Measurements from ENCODE around the gene HSP90AA1. TPM values are rescaled to one million over a fixed set of nuclear protein-coding genes. Genes with fewer than 3 reads are reported as not detected.

HSP90AA1 gene
- total RNA-seq, 4 donors from 2014 or later: 224 to 950 (median 420) TPM

DNA sequence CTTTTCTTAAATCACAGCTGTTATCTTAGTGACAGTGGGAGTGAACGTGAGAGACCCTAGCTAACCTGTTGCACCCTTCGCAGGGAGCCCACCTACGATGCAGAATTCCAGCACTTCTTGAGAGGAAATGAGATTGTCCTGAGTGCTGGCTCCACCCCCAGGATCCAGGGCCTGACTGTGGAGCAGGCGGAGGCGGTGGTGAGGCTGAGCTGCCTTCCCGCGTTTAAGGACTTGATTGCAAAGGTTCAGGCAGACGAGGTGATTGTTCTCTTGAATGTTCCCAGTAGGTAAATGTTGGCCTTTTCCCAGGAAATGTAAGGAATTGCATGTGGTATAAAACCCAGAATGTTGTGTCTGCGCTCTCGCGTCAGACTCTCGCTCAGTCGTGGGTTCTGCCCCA is 46.7 kb downstream of the HSP90AA1 start:
- H3K36me3 ChIP-seq: peaks cover 69 to 100% (median 83%) of the 10 kb centered on the region in 3 donors
- no peak overlapping the region for H3K4me3 ChIP-seq
- intact Hi-C loops (cut with DNase I): no loop called here
- TF ChIP-seq CTCF (IDR thresholded peaks at IDR 0.05) (no peak), POLR2A (IDR thresholded peaks at IDR 0.05) (no peak)
- H3K27ac ChIP-seq: no peak overlapping the region
- no peaks in the 10 kb centered on the region for H3K9me3 ChIP-seq
- no peak for DNase-seq
- H3K4me1 ChIP-seq: no peaks in the 10 kb centered on the region
- no peaks in the 10 kb centered on the region for H3K27me3 ChIP-seq
- 93 to 97% methylated on average over 13 of the region's 13 CpGs for WGBS, 2 donors

- Histone ChIP-seq H3K4me1 (no peaks in the 10 kb centered on the region), H3K9me3 (no peaks in the 10 kb centered on the region), H3K27me3 (no peaks in the 10 kb centered on the region), H3K4me3 (no peak overlapping the region), H3K27ac (no peak overlapping the region), H3K36me3 (peaks cover 66 to 100% (median 85%) of the 10 kb centered on the region in 3 donors)
- 89 to 93% methylated on average over 14 to 16 of the region's 16 CpGs for WGBS, 2 donors
- intact Hi-C loops (cut with DNase I): no loop called here
- DNase-seq: no peak
- TF ChIP-seq CTCF (IDR thresholded peaks at IDR 0.05): no peak
- no peak for TF ChIP-seq POLR2A (IDR thresholded peaks at IDR 0.05)
Measured at GRCh38 chr14:102039157-102039556, 47.7 kb downstream of the HSP90AA1 start.

GRCh38 chr14:102037686-102038085 is 49.2 kb downstream of the HSP90AA1 start:
- Histone ChIP-seq H3K9me3 (no peaks in the 10 kb centered on the region), H3K4me1 (no peaks in the 10 kb centered on the region), H3K36me3 (peaks cover 72 to 100% (median 85%) of the 10 kb centered on the region in 3 donors), H3K4me3 (no peak overlapping the region), H3K27ac (no peak overlapping the region), H3K27me3 (no peaks in the 10 kb centered on the region)
- no peak for DNase-seq
- intact Hi-C loops (cut with DNase I): no loop called here
- TF ChIP-seq POLR2A (IDR thresholded peaks at IDR 0.05) (no peak), CTCF (IDR thresholded peaks at IDR 0.05) (no peak)
- WGBS, 2 donors: 57 to 64% methylated on average over 1 of the region's 1 CpG

DNA sequence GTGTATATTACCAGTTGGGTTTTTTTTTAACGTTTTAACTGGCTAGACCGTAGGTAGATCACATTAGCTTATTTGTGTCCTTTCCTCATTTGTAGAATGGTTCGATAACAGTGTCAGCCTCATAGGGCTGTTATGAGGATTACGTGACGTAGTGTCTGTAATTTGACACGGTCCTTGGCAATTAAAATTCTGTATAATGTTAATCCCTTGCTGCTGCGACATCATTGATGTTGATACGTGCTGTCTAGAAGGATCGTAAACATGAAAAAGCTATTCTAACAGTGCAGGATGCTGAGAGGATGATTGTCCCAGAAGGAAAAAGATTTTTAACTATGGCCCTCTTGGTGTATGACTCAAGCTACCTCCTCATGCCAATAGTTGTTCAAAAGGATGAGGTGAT is 50.9 kb downstream of the HSP90AA1 start:
- H3K9me3 ChIP-seq: no peaks in the 10 kb centered on the region
- WGBS, 2 donors: 92 to 94% methylated on average over 9 of the region's 9 CpGs
- TF ChIP-seq POLR2A (IDR thresholded peaks at IDR 0.05) (no peak), CTCF (IDR thresholded peaks at IDR 0.05) (no peak)
- no peaks in the 10 kb centered on the region for H3K27me3 ChIP-seq
- no peak overlapping the region for H3K4me3 ChIP-seq
- intact Hi-C loops (cut with DNase I): no loop called here
- DNase-seq: no peak
- no peak overlapping the region for H3K27ac ChIP-seq
- no peaks in the 10 kb centered on the region for H3K4me1 ChIP-seq
- H3K36me3 ChIP-seq: peaks cover 65 to 100% (median 84%) of the 10 kb centered on the region in 3 donors

DNA sequence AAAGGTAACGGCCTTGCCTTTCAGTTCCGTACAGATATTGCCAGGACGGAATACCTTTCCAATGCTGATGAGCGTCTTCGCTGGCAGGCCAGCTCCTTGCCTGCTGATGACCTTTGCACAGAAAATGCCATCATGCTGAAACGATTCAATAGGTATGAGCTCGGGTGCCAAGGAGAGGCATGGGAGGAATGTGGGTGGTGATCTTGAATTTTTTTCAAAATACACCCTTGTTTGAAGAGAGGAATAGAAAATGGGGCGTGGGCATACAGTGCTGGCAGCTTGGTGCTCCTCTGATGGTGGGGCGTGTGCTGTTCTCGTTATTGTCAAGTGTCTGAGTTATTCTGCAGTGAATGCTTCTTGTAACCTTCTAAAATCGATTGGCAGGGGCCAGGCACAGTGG is 52.5 kb downstream of the HSP90AA1 start:
- Histone ChIP-seq H3K27me3 (no peaks in the 10 kb centered on the region), H3K36me3 (peaks cover 65 to 100% (median 81%) of the 10 kb centered on the region in 3 donors), H3K4me3 (no peak overlapping the region), H3K4me1 (peaks cover 0 to under 1% (median 0%) of the 10 kb centered on the region in 3 donors), H3K9me3 (no peaks in the 10 kb centered on the region), H3K27ac (no peak overlapping the region)
- intact Hi-C loops (cut with DNase I): no loop called here
- DNase-seq: no peak
- no peak for TF ChIP-seq POLR2A (IDR thresholded peaks at IDR 0.05)
- no peak for TF ChIP-seq CTCF (IDR thresholded peaks at IDR 0.05)
- WGBS, 2 donors: 85 to 86% methylated on average over 11 of the region's 11 CpGs

Data from esophagus squamous epithelium (tissue), 5 donors.